HEK293 (cell line): Measurements from ENCODE around the gene SLC4A1.

Source experiments
- CTCF ChIA-PET: fragments of 350-600 bp; formaldehyde crosslinking; extraction: SDS; loops from one replicate; lab custom pipeline; 2021; ENCODE audit warnings: antibody characterized with exemption; lab: Yijun Ruan, JAX
- POLR2A ChIA-PET: fragments of 300-600 bp; formaldehyde crosslinking; extraction: SDS; loops from one replicate; lab custom pipeline; 2020; ENCODE audit warnings: antibody characterized with exemption, inconsistent platforms; lab: Yijun Ruan, JAX
- H3K27ac ChIP-seq: fragments of 200-500 bp; sonication (Bioruptor generic); 2 replicates; pipeline ENCODE4 v1.5.1; 2014; ENCODE audit warnings: low read depth, low read length, control low read depth, inconsistent platforms; ENCODE audit errors: extremely low read depth
- H3K36me3 ChIP-seq, 2 experiments: fragments of 200-500 bp in 1 of 2; sonication (Bioruptor generic) in 1 of 2; 1 replicate in 1 of 2; 2 replicates in 1 of 2; pipeline ENCODE4 v1.5.1; 2014 to 2017; ENCODE audit warnings: inconsistent platforms in 2 of 2, low read length in 2 of 2; ENCODE audit not compliant: control insufficient read depth in 2 of 2, insufficient read depth in 1 of 2
- H3K4me1 ChIP-seq: fragments of 200-500 bp; sonication (Bioruptor generic); 2 replicates; pipeline ENCODE4 v1.5.1; 2014; ENCODE audit warnings: mild to moderate bottlenecking, low read length, inconsistent platforms; ENCODE audit not compliant: control insufficient read depth, insufficient read depth
- H3K4me3 ChIP-seq: 2 replicates; pipeline ENCODE4 v1.5.1; 2011; ENCODE audit warnings: low read depth, mild to moderate bottlenecking, control low read depth, low read length, moderate library complexity
- H3K9me3 ChIP-seq: fragments of 200-500 bp; sonication (Bioruptor generic); 2 replicates; pipeline ENCODE4 v1.5.1; 2014; ENCODE audit warnings: low read depth, low read length, inconsistent platforms; ENCODE audit not compliant: control insufficient read depth, insufficient read depth
- KLF10 ChIP-seq: fragments of 450-650 bp; IDR thresholded peaks from 2 replicates; pipeline ENCODE4 v1.5.1; 2018; ENCODE audit warnings: missing biosample characterization, mild to moderate bottlenecking, missing genetic modification characterization
- KLF8 ChIP-seq: fragments of 450-650 bp; formaldehyde crosslinking; IDR thresholded peaks from 2 replicates; pipeline ENCODE4 v1.5.1; 2016; ENCODE audit warnings: missing biosample characterization, missing genetic modification characterization
- KLF9 ChIP-seq: fragments of 450-650 bp; formaldehyde crosslinking; IDR thresholded peaks from 2 replicates; pipeline ENCODE4 v1.5.1; 2016; ENCODE audit warnings: missing biosample characterization, missing genetic modification characterization, low read depth
- RBAK ChIP-seq: fragments of 450-650 bp; formaldehyde crosslinking; IDR thresholded peaks from 2 replicates; pipeline ENCODE4 v1.5.1; 2016; ENCODE audit warnings: missing biosample characterization, missing genetic modification characterization
- SP7 ChIP-seq: fragments of 450-650 bp; formaldehyde crosslinking; IDR thresholded peaks from 2 replicates; pipeline ENCODE4 v1.5.1; 2016; ENCODE audit warnings: missing biosample characterization, missing genetic modification characterization
- TRIM28 ChIP-seq: IDR thresholded peaks from 2 replicates; pipeline ENCODE4 v1.6.1; 2011; ENCODE audit warnings: low read length, control low read depth, borderline replicate concordance
- YY1 ChIP-seq: fragments of 450-650 bp; formaldehyde crosslinking; IDR thresholded peaks from 2 replicates; pipeline ENCODE4 v1.5.1; 2018; ENCODE audit warnings: missing biosample characterization, missing genetic modification characterization
- ZNF140 ChIP-seq: fragments of 450-650 bp; formaldehyde crosslinking; IDR thresholded peaks from 2 replicates; pipeline ENCODE4 v1.5.1; 2016; ENCODE audit warnings: missing biosample characterization, missing genetic modification characterization
- ZNF157 ChIP-seq: fragments of 450-650 bp; formaldehyde crosslinking; IDR thresholded peaks from 2 replicates; pipeline ENCODE4 v1.5.1; 2016; ENCODE audit warnings: missing biosample characterization, missing genetic modification characterization
- ZNF184 ChIP-seq: fragments of 450-650 bp; IDR thresholded peaks from 2 replicates; pipeline ENCODE4 v1.5.1; 2018; ENCODE audit warnings: missing biosample characterization, mild to moderate bottlenecking, missing genetic modification characterization
- ZNF23 ChIP-seq: fragments of 450-650 bp; formaldehyde crosslinking; IDR thresholded peaks from 2 replicates; pipeline ENCODE4 v1.5.1; 2016; ENCODE audit warnings: missing biosample characterization, missing genetic modification characterization, borderline replicate concordance
- ZNF266 ChIP-seq: fragments of 450-650 bp; formaldehyde crosslinking; IDR thresholded peaks from 2 replicates; pipeline ENCODE4 v1.5.1; 2016; ENCODE audit warnings: missing biosample characterization, missing genetic modification characterization, low read depth
- ZNF335 ChIP-seq: fragments of 450-650 bp; formaldehyde crosslinking; conservative IDR thresholded peaks from 2 replicates; pipeline ENCODE4 v1.5.1; 2016; ENCODE audit warnings: missing biosample characterization, missing genetic modification characterization
- ZNF391 ChIP-seq: fragments of 450-650 bp; formaldehyde crosslinking; IDR thresholded peaks from 2 replicates; pipeline ENCODE4 v1.5.1; 2016; ENCODE audit warnings: low read depth, missing biosample characterization, missing genetic modification characterization, borderline replicate concordance
- ZNF394 ChIP-seq: fragments of 450-650 bp; formaldehyde crosslinking; IDR thresholded peaks from 2 replicates; pipeline ENCODE4 v1.5.1; 2016; ENCODE audit warnings: missing biosample characterization, missing genetic modification characterization, mild to moderate bottlenecking, moderate library complexity, borderline replicate concordance
- ZNF48 ChIP-seq: fragments of 450-650 bp; formaldehyde crosslinking; IDR thresholded peaks from 2 replicates; pipeline ENCODE4 v1.5.1; 2016; ENCODE audit warnings: missing biosample characterization, missing genetic modification characterization
- ZNF600 ChIP-seq: fragments of 450-650 bp; formaldehyde crosslinking; IDR thresholded peaks from 2 replicates; pipeline ENCODE4 v1.5.1; 2016; ENCODE audit warnings: missing biosample characterization, missing genetic modification characterization
- ZNF701 ChIP-seq: fragments of 450-650 bp; formaldehyde crosslinking; IDR thresholded peaks from 2 replicates; pipeline ENCODE4 v1.5.1; 2016; ENCODE audit warnings: missing biosample characterization, missing genetic modification characterization
- ZNF843 ChIP-seq: fragments of 450-650 bp; formaldehyde crosslinking; IDR thresholded peaks from 2 replicates; pipeline ENCODE4 v1.5.1; 2016; ENCODE audit warnings: missing biosample characterization, missing genetic modification characterization
- ZSCAN23 ChIP-seq: fragments of 450-650 bp; formaldehyde crosslinking; IDR thresholded peaks from 2 replicates; pipeline ENCODE4 v1.5.1; 2016; ENCODE audit warnings: missing biosample characterization, missing genetic modification characterization
- TF ChIP-seq, protein P1 (sequence below): fragments of 450-650 bp; formaldehyde crosslinking; IDR thresholded peaks from 2 replicates; pipeline ENCODE4 v1.5.1; 2016; ENCODE audit warnings: missing biosample characterization, missing genetic modification characterization
- TF ChIP-seq, protein P2 (sequence below): fragments of 450-650 bp; formaldehyde crosslinking; IDR thresholded peaks from 2 replicates; pipeline ENCODE4 v1.5.1; 2016; ENCODE audit warnings: missing biosample characterization, missing genetic modification characterization
- TF ChIP-seq, protein P3 (sequence below): IDR thresholded peaks from 2 replicates; pipeline ENCODE4 v1.6.1; 2011; ENCODE audit warnings: mild to moderate bottlenecking, low read depth, low read length, borderline replicate concordance
- TF ChIP-seq, protein P4 (sequence below): fragments of 450-650 bp; formaldehyde crosslinking; IDR thresholded peaks from 2 replicates; pipeline ENCODE4 v1.5.1; 2017; ENCODE audit warnings: missing biosample characterization, mild to moderate bottlenecking, missing genetic modification characterization, moderate library complexity
- TF ChIP-seq, protein P5 (sequence below): fragments of 450-650 bp; formaldehyde crosslinking; IDR thresholded peaks from 2 replicates; pipeline ENCODE4 v1.5.1; 2017; ENCODE audit warnings: missing biosample characterization, missing genetic modification characterization
- TF ChIP-seq, protein P6 (sequence below): fragments of 450-650 bp; formaldehyde crosslinking; IDR thresholded peaks from 2 replicates; pipeline ENCODE4 v1.5.1; 2016; ENCODE audit warnings: missing biosample characterization, missing genetic modification characterization
- TF ChIP-seq, protein P7 (sequence below): fragments of 450-650 bp; formaldehyde crosslinking; IDR thresholded peaks from 2 replicates; pipeline ENCODE4 v1.5.1; 2017; ENCODE audit warnings: missing biosample characterization, missing genetic modification characterization

Gene SLC4A1

DNA sequence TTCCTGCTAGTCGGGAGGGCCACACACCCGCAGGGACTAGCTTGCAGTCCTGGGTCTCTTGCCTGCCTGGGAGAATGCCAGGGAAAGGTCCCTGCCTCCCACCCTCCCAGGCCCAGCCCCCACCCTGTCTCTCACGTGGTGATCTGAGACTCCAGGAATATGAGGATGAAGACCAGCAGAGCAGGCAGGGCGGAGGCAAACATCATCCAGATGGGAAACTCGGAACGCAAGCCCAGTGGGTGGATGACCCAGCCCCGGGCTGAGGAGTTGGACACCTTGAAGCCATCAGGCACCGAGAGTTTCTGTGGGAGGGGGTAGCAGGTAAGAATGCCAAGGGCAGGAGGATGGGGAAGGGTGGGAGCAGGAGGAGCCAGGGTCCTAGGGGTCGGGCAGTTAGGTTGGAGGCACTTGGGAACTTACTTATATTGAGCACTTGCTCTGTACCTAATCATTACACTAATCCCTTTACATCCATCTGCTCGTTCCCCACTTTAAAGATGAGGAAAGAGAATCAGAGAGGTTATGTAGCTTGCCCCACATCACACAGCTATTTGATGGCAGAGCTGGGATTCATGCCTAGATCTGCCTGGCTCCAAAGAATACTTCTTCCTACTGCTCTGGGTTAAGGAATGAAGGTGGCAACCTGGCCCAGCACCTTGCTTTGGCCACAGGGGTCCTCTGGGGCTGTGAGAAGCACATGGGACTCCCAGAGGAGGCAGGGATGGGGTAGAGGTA, 13.4 kb downstream of the SLC4A1 start (continued):
- TF ChIP-seq KLF10 (tag by site-specific recombination) (no peak), ZNF23 (no peak), ZNF266 (tag by site-specific recombination) (no peak), RBAK (tag by site-specific recombination) (no peak)
- TF ChIP-seq, all 188 proteins: peak for 0

DNA sequence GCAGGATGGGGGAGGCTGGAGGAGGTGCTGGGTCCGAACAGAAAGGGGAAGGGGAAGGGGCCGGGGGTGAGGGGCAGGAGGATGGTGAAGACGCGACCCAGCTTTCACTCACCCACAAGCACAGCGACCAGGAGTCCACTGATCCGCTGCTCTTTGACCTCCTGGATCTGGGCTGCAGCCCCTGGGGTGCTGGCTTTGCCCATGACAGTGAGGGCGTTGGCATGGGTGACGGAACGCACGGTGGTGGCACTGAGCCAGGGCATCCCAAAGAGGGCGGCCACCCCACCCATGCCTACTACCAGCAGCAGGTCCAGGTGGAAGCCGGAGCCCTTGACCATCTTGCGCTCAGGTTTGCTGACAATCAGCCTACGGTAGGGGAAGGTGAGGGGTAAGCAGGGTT, 14.9 kb downstream of the SLC4A1 start:
- POLR2A ChIA-PET, result no interaction called here
- CTCF ChIA-PET, result interaction anchor here (0.6 kb wide), 1 partner anchor 39 kb away, joined by 5 read pairs; no protein-coding TSS in a partner anchor

DNA sequence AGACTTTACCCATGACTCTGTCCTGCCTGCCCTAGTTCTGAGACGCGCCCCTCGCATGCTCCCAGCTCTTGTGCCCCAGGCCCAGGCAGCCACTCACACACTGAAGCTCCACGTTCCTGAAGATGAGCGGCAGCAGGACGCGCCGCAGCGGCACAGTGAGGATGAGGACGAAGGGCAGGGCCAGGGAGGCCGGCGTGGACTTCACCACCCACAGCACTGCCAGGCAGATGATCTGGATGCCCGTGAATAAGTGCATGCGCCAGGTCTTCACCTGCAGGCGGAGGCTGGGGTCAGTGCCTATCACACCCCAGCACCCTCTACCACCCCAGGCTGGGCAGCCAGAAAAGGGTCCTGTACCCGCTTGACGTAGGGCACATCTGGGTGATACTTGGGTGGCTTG, 16.9 kb downstream of the SLC4A1 start:
- Histone ChIP-seq H3K4me1 (0 out of 2 replicates have a peak, but pooled peaks cover 1% of the 10 kb centered on the region), H3K9me3 (no peaks in the 10 kb centered on the region), H3K4me3 (no peak overlapping the region), H3K36me3 (no peaks in the 10 kb centered on the region), H3K27ac (no peak overlapping the region)
- POLR2A ChIA-PET, result no interaction called here
- CTCF ChIA-PET, result interaction anchor here (0.6 kb wide), 1 partner anchor 936 kb away, joined by 3 read pairs; no protein-coding TSS in a partner anchor
- TF ChIP-seq ZNF140 (tag by site-specific recombination), result no peak
- TF ChIP-seq, protein P1, sequence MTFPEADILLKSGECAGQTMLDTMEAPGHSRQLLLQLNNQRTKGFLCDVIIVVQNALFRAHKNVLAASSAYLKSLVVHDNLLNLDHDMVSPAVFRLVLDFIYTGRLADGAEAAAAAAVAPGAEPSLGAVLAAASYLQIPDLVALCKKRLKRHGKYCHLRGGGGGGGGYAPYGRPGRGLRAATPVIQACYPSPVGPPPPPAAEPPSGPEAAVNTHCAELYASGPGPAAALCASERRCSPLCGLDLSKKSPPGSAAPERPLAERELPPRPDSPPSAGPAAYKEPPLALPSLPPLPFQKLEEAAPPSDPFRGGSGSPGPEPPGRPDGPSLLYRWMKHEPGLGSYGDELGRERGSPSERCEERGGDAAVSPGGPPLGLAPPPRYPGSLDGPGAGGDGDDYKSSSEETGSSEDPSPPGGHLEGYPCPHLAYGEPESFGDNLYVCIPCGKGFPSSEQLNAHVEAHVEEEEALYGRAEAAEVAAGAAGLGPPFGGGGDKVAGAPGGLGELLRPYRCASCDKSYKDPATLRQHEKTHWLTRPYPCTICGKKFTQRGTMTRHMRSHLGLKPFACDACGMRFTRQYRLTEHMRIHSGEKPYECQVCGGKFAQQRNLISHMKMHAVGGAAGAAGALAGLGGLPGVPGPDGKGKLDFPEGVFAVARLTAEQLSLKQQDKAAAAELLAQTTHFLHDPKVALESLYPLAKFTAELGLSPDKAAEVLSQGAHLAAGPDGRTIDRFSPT (tag by site-specific recombination), result peak; percentile 43; the same call in 1 of the 2 replicates
- TF ChIP-seq ZNF335 (tag by site-specific recombination), result no peak
- TF ChIP-seq, protein P2, sequence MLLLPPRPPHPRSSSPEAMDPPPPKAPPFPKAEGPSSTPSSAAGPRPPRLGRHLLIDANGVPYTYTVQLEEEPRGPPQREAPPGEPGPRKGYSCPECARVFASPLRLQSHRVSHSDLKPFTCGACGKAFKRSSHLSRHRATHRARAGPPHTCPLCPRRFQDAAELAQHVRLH (tag by site-specific recombination), result no peak
- TF ChIP-seq ZNF184, result no peak
- TF ChIP-seq ZNF600 (tag by site-specific recombination), result 0 out of 2 replicates have a peak, but pooled peaks have one; percentile 5
- no peak for TF ChIP-seq YY1

More for the DNA sequence above, 14.9 kb downstream of the SLC4A1 start:
- H3K27ac ChIP-seq, result no peak overlapping the region
- no peaks in the 10 kb centered on the region for H3K9me3 ChIP-seq
- H3K4me3 ChIP-seq, result no peak overlapping the region
- no peak for TF ChIP-seq TRIM28
- TF ChIP-seq ZNF157 (tag by site-specific recombination), result no peak
- no peak for TF ChIP-seq SP7
- TF ChIP-seq, protein P3, sequence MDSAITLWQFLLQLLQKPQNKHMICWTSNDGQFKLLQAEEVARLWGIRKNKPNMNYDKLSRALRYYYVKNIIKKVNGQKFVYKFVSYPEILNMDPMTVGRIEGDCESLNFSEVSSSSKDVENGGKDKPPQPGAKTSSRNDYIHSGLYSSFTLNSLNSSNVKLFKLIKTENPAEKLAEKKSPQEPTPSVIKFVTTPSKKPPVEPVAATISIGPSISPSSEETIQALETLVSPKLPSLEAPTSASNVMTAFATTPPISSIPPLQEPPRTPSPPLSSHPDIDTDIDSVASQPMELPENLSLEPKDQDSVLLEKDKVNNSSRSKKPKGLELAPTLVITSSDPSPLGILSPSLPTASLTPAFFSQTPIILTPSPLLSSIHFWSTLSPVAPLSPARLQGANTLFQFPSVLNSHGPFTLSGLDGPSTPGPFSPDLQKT, result no peak
- TF ChIP-seq ZNF48 (tag by site-specific recombination), result no peak
- TF ChIP-seq KLF8 (tag by site-specific recombination), result no peak
- TF ChIP-seq ZNF843 (tag by site-specific recombination), result no peak
- TF ChIP-seq ZSCAN23 (tag by site-specific recombination), result no peak
- TF ChIP-seq, protein P4, sequence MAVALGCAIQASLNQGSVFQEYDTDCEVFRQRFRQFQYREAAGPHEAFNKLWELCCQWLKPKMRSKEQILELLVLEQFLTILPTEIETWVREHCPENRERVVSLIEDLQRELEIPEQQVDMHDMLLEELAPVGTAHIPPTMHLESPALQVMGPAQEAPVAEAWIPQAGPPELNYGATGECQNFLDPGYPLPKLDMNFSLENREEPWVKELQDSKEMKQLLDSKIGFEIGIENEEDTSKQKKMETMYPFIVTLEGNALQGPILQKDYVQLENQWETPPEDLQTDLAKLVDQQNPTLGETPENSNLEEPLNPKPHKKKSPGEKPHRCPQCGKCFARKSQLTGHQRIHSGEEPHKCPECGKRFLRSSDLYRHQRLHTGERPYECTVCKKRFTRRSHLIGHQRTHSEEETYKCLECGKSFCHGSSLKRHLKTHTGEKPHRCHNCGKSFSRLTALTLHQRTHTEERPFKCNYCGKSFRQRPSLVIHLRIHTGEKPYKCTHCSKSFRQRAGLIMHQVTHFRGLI, result no peak
- TF ChIP-seq, protein P5, sequence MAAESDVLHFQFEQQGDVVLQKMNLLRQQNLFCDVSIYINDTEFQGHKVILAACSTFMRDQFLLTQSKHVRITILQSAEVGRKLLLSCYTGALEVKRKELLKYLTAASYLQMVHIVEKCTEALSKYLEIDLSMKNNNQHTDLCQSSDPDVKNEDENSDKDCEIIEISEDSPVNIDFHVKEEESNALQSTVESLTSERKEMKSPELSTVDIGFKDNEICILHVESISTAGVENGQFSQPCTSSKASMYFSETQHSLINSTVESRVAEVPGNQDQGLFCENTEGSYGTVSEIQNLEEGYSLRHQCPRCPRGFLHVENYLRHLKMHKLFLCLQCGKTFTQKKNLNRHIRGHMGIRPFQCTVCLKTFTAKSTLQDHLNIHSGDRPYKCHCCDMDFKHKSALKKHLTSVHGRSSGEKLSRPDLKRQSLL (tag by site-specific recombination), result no peak
- TF ChIP-seq KLF10 (tag by site-specific recombination), result no peak
- TF ChIP-seq ZNF394, result no peak
- TF ChIP-seq, protein P6, sequence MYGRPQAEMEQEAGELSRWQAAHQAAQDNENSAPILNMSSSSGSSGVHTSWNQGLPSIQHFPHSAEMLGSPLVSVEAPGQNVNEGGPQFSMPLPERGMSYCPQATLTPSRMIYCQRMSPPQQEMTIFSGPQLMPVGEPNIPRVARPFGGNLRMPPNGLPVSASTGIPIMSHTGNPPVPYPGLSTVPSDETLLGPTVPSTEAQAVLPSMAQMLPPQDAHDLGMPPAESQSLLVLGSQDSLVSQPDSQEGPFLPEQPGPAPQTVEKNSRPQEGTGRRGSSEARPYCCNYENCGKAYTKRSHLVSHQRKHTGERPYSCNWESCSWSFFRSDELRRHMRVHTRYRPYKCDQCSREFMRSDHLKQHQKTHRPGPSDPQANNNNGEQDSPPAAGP (tag by site-specific recombination), result no peak
- TF ChIP-seq ZNF391, result no peak
- TF ChIP-seq ZNF701 (tag by site-specific recombination), result no peak
- no peak for TF ChIP-seq KLF9 (tag by site-specific recombination)
- TF ChIP-seq, protein P7, sequence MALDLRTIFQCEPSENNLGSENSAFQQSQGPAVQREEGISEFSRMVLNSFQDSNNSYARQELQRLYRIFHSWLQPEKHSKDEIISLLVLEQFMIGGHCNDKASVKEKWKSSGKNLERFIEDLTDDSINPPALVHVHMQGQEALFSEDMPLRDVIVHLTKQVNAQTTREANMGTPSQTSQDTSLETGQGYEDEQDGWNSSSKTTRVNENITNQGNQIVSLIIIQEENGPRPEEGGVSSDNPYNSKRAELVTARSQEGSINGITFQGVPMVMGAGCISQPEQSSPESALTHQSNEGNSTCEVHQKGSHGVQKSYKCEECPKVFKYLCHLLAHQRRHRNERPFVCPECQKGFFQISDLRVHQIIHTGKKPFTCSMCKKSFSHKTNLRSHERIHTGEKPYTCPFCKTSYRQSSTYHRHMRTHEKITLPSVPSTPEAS (tag by site-specific recombination), result no peak
- H3K4me1 ChIP-seq, result no peaks in the 10 kb centered on the region
- H3K36me3 ChIP-seq, result no peaks in the 10 kb centered on the region
